Natural killer cell (primary cell): Measurements from ENCODE around the gene GRIN2A. TPM values are rescaled to one million over a fixed set of nuclear protein-coding genes. Genes with fewer than 3 reads are reported as not detected.

Experiments
- ATAC-seq, 3 donors: fragments of 150-1000 bp in 2 of 3; fragments of 200-7000 bp in 1 of 3; cut with Tn5 transposase; 1 replicate in 1 of 3; 2 replicates in 2 of 3; pipeline ENCODE4 v1.10.0; 2021; ENCODE audit warnings: mild to moderate bottlenecking in 2 of 3, moderate library complexity in 2 of 3
- DNase-seq, 2 donors: peaks; one replicate each; pipeline versions ENCODE4 v3.0.0 to v3.0.0-alpha.2; 2013 to 2021; ENCODE audit warnings: mixed read lengths in 1 of 2
- H3K27ac ChIP-seq: one replicate; pipeline ENCODE4 v1.5.1; 2013; ENCODE audit warnings: mild to moderate bottlenecking, low read length
- H3K27me3 ChIP-seq: one replicate; pipeline ENCODE4 v1.6.1; 2013; ENCODE audit warnings: low read length; ENCODE audit not compliant: control insufficient read depth, insufficient read depth
- H3K36me3 ChIP-seq: one replicate; pipeline ENCODE4 v1.6.1; 2013; ENCODE audit warnings: low read length; ENCODE audit not compliant: control insufficient read depth, insufficient read depth
- H3K4me1 ChIP-seq: one replicate; pipeline ENCODE4 v1.6.1; 2013; ENCODE audit warnings: low read length; ENCODE audit not compliant: control insufficient read depth, insufficient read depth
- H3K4me3 ChIP-seq: one replicate; pipeline ENCODE4 v1.5.1; 2013; ENCODE audit warnings: low read length
- H3K9me3 ChIP-seq: one replicate; pipeline ENCODE4 v1.6.1; 2013; ENCODE audit warnings: low read length; ENCODE audit not compliant: control insufficient read depth, insufficient read depth
- H3K27ac Mint-ChIP-seq, 2 donors: one replicate each; pipeline ENCODE4 v1.8.0; 2022; ENCODE audit warnings: mild to moderate bottlenecking in 2 of 2, mixed read lengths in 2 of 2, moderate library complexity in 1 of 2
- H3K27me3 Mint-ChIP-seq, 2 donors: one replicate each; pipeline ENCODE4 v1.8.0; 2022; ENCODE audit warnings: low read depth in 2 of 2, mixed read lengths in 2 of 2
- H3K36me3 Mint-ChIP-seq: one replicate; pipeline ENCODE4 v1.8.0; 2022; ENCODE audit warnings: mixed read lengths
- H3K4me1 Mint-ChIP-seq, 2 donors: one replicate each; pipeline ENCODE4 v1.8.0; 2022; ENCODE audit warnings: mixed read lengths in 2 of 2
- H3K4me3 Mint-ChIP-seq: one replicate; pipeline ENCODE4 v1.8.0; 2022; ENCODE audit warnings: mild to moderate bottlenecking, moderate library complexity, mixed read lengths
- H3K9me3 Mint-ChIP-seq, 2 donors: one replicate each; pipeline ENCODE4 v1.8.0; 2022; ENCODE audit warnings: mixed read lengths in 2 of 2
- CTCF ChIP-seq: fragments of 200-600 bp; IDR thresholded peaks from one replicate; pipeline ENCODE4 v1.8.0; 2022; ENCODE audit warnings: antibody characterized with exemption
- WGBS: methylation state at CpG from one replicate; pipeline ENCODE4 v1.1.7; 2013; ENCODE audit warnings: missing lambda C conversion rate; ENCODE audit not compliant: insufficient coverage; 5-methylcytosine and 5-hydroxymethylcytosine counted together
- intact Hi-C: fragments of 100-400 bp; cut with micrococcal nuclease; formaldehyde crosslinking; loops from one replicate; pipeline ENCODE4 v1.14.2; 2022
- total RNA-seq, 4 donors: library from RNA; stranded (reverse); fragments of 120-200 nt in 1 of 4; gene quantifications; one replicate each; pipeline versions ENCODE4 v1.2.3 to v1.2.4, GENCODE V29; 2013 to 2022

Gene GRIN2A
- total RNA-seq, 3 donors from 2014 or later (not counting 1 experiment from before 2014, with no cell fraction given), result not detected

GRCh38 chr16:10123141-10123540, 59.1 kb downstream of the GRIN2A start:
- Mint-ChIP-seq H3K4me1 (no peaks in the 10 kb centered on the region), H3K27me3 (peaks cover 5 to 16% of the 10 kb centered on the region in 2 donors), H3K36me3 (no peaks in the 10 kb centered on the region), H3K4me3 (no peak overlapping the region), H3K9me3 (no peaks in the 10 kb centered on the region), H3K27ac (no peak overlapping the region)
- ATAC-seq, result no peak
- H3K27ac ChIP-seq, result no peak overlapping the region
- no peaks in the 10 kb centered on the region for H3K36me3 ChIP-seq
- H3K4me1 ChIP-seq, result no peaks in the 10 kb centered on the region
- intact Hi-C loops, result no loop called here
- no peaks in the 10 kb centered on the region for H3K9me3 ChIP-seq
- WGBS, result 77% methylated on average over 5 of the region's 5 CpGs
- DNase-seq, result no peak
- no peaks in the 10 kb centered on the region for H3K27me3 ChIP-seq
- H3K4me3 ChIP-seq, result no peak overlapping the region
- TF ChIP-seq CTCF, result no peak

GRCh38 chr16:10122546-10122945, 59.7 kb downstream of the GRIN2A start:
- intact Hi-C loops, result no loop called here
- DNase-seq (no peak), ATAC-seq (no peak)
- Mint-ChIP-seq H3K27ac (no peak overlapping the region), H3K36me3 (no peaks in the 10 kb centered on the region), H3K4me3 (no peak overlapping the region), H3K9me3 (no peaks in the 10 kb centered on the region), H3K27me3 (peaks cover 5 to 16% of the 10 kb centered on the region in 2 donors), H3K4me1 (no peaks in the 10 kb centered on the region)
- 4% methylated on average over 6 of the region's 6 CpGs for WGBS
- no peaks in the 10 kb centered on the region for H3K27me3 ChIP-seq
- no peaks in the 10 kb centered on the region for H3K9me3 ChIP-seq
- no peak overlapping the region for H3K27ac ChIP-seq
- H3K4me1 ChIP-seq, result no peaks in the 10 kb centered on the region
- H3K36me3 ChIP-seq, result no peaks in the 10 kb centered on the region
- H3K4me3 ChIP-seq, result no peak overlapping the region
- TF ChIP-seq CTCF, result no peak

- no peaks in the 10 kb centered on the region for H3K36me3 Mint-ChIP-seq
- Histone ChIP-seq H3K27ac (no peak overlapping the region), H3K4me1 (no peaks in the 10 kb centered on the region), H3K36me3 (no peaks in the 10 kb centered on the region), H3K27me3 (no peaks in the 10 kb centered on the region), H3K4me3 (no peak overlapping the region), H3K9me3 (no peaks in the 10 kb centered on the region)
- DNase-seq, result no peak
- no peak overlapping the region for H3K4me3 Mint-ChIP-seq
- H3K27me3 Mint-ChIP-seq, result peaks cover 5 to 16% of the 10 kb centered on the region in 2 donors
- intact Hi-C loops, result no loop called here
- no peaks in the 10 kb centered on the region for H3K9me3 Mint-ChIP-seq
- no peak for TF ChIP-seq CTCF
- no peak overlapping the region for H3K27ac Mint-ChIP-seq
- ATAC-seq, result no peak
- H3K4me1 Mint-ChIP-seq, result no peaks in the 10 kb centered on the region
- whole genome bisulfite sequencing, result 60% methylated on average over 5 of the region's 5 CpGs
These were observed 60.3 kb downstream of the GRIN2A start for GRCh38 chr16:10121897-10122425.

- ATAC-seq (no peak), DNase-seq (no peak)
- Mint-ChIP-seq H3K9me3 (no peaks in the 10 kb centered on the region), H3K27ac (no peak overlapping the region), H3K4me1 (no peaks in the 10 kb centered on the region), H3K4me3 (no peak overlapping the region), H3K36me3 (no peaks in the 10 kb centered on the region), H3K27me3 (peaks cover 5 to 16% of the 10 kb centered on the region in 2 donors)
- Histone ChIP-seq H3K4me1 (no peaks in the 10 kb centered on the region), H3K27me3 (no peaks in the 10 kb centered on the region), H3K36me3 (no peaks in the 10 kb centered on the region), H3K4me3 (no peak overlapping the region), H3K27ac (no peak overlapping the region), H3K9me3 (no peaks in the 10 kb centered on the region)
- 62% methylated on average over 2 of the region's 2 CpGs for WGBS
- intact Hi-C loops, result no loop called here
- TF ChIP-seq CTCF, result no peak
These were observed 60.7 kb downstream of the GRIN2A start for GRCh38 chr16:10121491-10121890.
